ENCODE results near the gene SPG21. TPM values are rescaled to one million over a fixed set of nuclear protein-coding genes. Genes with fewer than 3 reads are reported as not detected.

SPG21 gene, protein sequence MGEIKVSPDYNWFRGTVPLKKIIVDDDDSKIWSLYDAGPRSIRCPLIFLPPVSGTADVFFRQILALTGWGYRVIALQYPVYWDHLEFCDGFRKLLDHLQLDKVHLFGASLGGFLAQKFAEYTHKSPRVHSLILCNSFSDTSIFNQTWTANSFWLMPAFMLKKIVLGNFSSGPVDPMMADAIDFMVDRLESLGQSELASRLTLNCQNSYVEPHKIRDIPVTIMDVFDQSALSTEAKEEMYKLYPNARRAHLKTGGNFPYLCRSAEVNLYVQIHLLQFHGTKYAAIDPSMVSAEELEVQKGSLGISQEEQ
- total RNA-seq: 88.4 and 97.7 TPM in 2 replicates

DNA sequence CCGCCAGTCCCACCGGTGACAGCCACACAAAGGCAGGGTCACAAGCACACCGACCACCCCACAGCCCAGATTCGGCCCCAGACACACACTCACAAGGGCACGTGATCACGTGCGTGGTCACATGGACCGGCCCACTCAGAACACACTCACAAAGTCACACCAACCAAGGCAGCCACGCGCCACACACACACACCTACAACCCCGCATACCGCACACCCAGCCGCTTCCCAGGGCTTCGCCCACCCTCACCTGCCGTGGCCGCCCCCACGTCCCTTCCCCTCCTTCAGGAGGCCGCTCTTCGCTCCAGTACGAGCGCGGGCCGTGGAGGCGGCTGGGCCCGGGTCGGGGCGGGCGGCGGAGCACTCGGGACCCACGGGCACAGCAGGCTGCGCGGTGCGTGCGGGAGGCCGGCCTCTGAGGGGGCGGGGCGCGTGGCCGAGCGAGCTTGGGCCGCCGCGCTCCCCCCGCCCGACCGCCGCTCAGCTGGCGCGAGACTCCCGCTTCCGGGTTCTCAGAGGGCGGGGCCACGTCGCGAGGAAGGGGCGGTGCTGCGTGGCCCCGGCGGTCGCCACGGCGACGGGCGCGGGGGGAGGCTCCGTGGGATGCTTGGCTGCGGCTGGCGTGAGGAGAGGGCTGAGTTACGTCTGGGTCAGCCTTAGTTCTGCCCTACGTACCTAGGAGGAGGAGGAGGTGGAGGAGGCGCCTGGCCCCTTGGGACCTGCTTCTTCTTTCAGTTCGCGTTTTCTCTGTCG is at the start of gene SPG21:
Gene SPG21, minus strand, starts transcription at position 499 of the 752 bp plus-strand sequence. CDS start 6,345 bp downstream, outside the sequence.

DNA sequence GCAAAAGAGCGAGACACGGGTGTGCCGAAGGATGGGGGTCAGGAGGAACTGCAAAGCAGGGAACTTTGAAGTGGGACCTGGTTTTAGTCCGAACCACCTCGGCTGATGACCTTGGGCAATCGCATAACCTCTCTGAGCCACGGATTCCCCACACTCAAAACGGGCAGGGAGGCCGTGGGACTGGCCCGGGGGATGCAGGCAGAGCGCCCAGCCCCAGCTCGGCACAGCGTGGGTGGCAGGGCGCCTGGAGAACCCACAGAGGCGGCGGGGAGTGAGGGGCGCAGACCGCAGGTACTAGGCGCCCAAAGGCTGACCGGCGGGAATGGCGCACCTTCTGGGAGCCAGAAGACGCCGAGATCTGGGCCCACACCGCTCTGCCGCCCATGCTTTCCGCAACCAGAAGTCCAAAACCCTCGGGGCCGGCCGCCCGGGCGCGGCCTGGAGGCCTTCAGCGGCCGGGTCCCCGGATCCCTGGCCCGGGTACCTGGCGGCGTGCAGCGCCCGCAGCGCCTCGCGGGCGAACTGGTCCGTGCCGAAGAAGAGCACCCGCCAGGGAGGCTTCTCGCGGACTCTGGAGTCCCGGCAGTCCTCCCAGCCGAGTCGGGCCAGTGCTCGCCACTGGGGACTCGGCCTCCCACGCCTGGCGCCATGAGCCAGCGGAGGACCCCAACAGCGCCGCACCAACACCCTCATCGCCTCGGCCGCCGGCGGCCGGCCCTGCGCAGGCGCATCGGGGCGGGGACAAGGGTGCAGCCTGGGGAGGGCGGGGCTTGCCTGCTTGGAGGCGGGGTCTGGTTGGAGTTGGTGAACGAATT is 39.4 kb upstream of the SPG21 start, which contains the start of gene MTFMT:
Gene MTFMT, minus strand, starts transcription at position 719 of the 815 bp plus-strand sequence. Its CDS starts 26 bp downstream, at position 693.

Other genes with a start within 250 kb of the SPG21 start
- under 0.01 TPM in 1 of 2 replicates, not detected in the other for gene RBPMS2, start 214.3 kb downstream of the SPG21 start, total RNA-seq
- 13.2 and 16.4 TPM in 2 replicates for gene PIF1, start 164.3 kb downstream of the SPG21 start, total RNA-seq
- gene PLEKHO2, start 148.0 kb downstream of the SPG21 start, total RNA-seq: 22.8 and 29.9 TPM in 2 replicates
- 6.1 and 7.0 TPM in 2 replicates for gene ANKDD1A, start 78.0 kb downstream of the SPG21 start, total RNA-seq
- gene MTFMT, start 39.7 kb upstream of the SPG21 start, total RNA-seq: 22.4 and 24.2 TPM in 2 replicates
- not detected in 2 replicates for gene SLC51B, start 55.5 kb upstream of the SPG21 start, total RNA-seq
- 3.7 and 6.6 TPM in 2 replicates for gene RASL12, start 78.1 kb upstream of the SPG21 start, total RNA-seq
- not detected in 2 replicates for gene KBTBD13, start 86.8 kb upstream of the SPG21 start, total RNA-seq
- gene UBAP1L, start 125.3 kb upstream of the SPG21 start, total RNA-seq: 2.2 TPM in 2 replicates
- gene PDCD7, start 143.9 kb upstream of the SPG21 start, total RNA-seq: 18.7 and 26.6 TPM in 2 replicates
- gene CLPX, start 195.4 kb upstream of the SPG21 start, total RNA-seq: 33.2 and 50.3 TPM in 2 replicates
- 0.20 and 1.5 TPM in 2 replicates for gene CILP, start 221.6 kb upstream of the SPG21 start, total RNA-seq

Data from subcutaneous preadipocyte (primary cell).